Measurements from ENCODE around the gene ST6GAL2. TPM values are rescaled to one million over a fixed set of nuclear protein-coding genes. Genes with fewer than 3 reads are reported as not detected.

The ST6GAL2 gene
- polyA plus RNA-seq, 3 donors, result not detected

DNA sequence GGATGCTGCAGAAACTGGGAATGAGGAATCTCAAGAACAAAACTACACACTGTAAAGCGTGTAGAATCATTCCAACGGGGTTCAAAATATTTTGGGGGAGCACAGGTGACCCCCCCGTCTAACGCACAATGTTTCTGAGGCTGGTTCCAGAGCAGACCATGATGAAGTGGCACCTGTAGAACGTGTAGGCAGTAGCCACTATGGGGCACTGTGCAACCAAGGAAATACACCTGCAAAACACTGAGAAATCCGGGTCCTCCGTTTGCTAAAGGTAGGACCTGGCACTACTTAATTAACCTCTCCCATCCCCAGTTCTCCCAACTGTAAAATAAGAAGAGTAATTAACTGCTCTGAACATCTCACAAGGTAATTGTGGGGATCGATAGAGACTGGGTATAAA lies 22.6 kb downstream of the ST6GAL2 start:
- Histone ChIP-seq H3K4me2 (replicated peaks; ENCODE audit: extremely low read depth, low read length, poor library complexity, severe bottlenecking) (no peak overlapping the region), H3K27me3 (ENCODE audit: control insufficient read depth in 2 of 2, insufficient read depth in 2 of 2, low read length in 2 of 2) (no peaks in the 10 kb centered on the region), H3K36me3 (replicated peaks in 1 of 2; ENCODE audit: control insufficient read depth in 1 of 2, insufficient read depth in 2 of 2, low read length in 2 of 2) (no peaks in the 10 kb centered on the region), H3K79me2 (ENCODE audit: insufficient read depth, low read length) (no peaks in the 10 kb centered on the region), H3K9ac (ENCODE audit: insufficient read depth, low read length, poor library complexity, severe bottlenecking) (no peak overlapping the region), H3K4me1 (ENCODE audit: control insufficient read depth in 1 of 2, insufficient read depth in 2 of 2, low read length in 2 of 2) (no peaks in the 10 kb centered on the region), H4K20me1 (ENCODE audit: insufficient read depth, low read length) (no peaks in the 10 kb centered on the region), H3K4me3 (replicated peaks in 1 of 3; ENCODE audit: low read depth in 2 of 3, low read length in 3 of 3) (no peak overlapping the region), H2AFZ (ENCODE audit: insufficient read depth, low read depth, low read length, poor library complexity, severe bottlenecking) (no peak overlapping the region), H3K9me3 (replicated peaks in 1 of 2; ENCODE audit: control insufficient read depth in 1 of 2, insufficient read depth in 1 of 2, low read length in 2 of 2) (peaks cover 4 to 6% of the 10 kb centered on the region in 2 donors), H3K27ac (ENCODE audit: low read depth in 1 of 2, low read length in 2 of 2) (no peak overlapping the region)
- H3K4me1 Mint-ChIP-seq, result no peaks in the 10 kb centered on the region
- no peaks in the 10 kb centered on the region for H3K36me3 Mint-ChIP-seq
- peaks cover 3 to 8% (median 6%) of the 10 kb centered on the region in 7 donors for H3K9me3 Mint-ChIP-seq
- 51% methylated on average over 5 of the region's 8 CpGs for WGBS (ENCODE audit: insufficient coverage)
- H3K27ac Mint-ChIP-seq, result no peak overlapping the region
- intact Hi-C loops (cut with micrococcal nuclease), result no loop called here
- no peak for DNase-seq
- peaks cover 0 to 2% (median 0%) of the 10 kb centered on the region in 3 donors for H3K27me3 Mint-ChIP-seq (ENCODE audit: low read depth in 3 of 3)
- TF ChIP-seq, protein P1, sequence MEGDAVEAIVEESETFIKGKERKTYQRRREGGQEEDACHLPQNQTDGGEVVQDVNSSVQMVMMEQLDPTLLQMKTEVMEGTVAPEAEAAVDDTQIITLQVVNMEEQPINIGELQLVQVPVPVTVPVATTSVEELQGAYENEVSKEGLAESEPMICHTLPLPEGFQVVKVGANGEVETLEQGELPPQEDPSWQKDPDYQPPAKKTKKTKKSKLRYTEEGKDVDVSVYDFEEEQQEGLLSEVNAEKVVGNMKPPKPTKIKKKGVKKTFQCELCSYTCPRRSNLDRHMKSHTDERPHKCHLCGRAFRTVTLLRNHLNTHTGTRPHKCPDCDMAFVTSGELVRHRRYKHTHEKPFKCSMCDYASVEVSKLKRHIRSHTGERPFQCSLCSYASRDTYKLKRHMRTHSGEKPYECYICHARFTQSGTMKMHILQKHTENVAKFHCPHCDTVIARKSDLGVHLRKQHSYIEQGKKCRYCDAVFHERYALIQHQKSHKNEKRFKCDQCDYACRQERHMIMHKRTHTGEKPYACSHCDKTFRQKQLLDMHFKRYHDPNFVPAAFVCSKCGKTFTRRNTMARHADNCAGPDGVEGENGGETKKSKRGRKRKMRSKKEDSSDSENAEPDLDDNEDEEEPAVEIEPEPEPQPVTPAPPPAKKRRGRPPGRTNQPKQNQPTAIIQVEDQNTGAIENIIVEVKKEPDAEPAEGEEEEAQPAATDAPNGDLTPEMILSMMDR (IDR thresholded peaks at IDR 0.05), result no peak
- H3K4me3 Mint-ChIP-seq, result no peak overlapping the region

DNA sequence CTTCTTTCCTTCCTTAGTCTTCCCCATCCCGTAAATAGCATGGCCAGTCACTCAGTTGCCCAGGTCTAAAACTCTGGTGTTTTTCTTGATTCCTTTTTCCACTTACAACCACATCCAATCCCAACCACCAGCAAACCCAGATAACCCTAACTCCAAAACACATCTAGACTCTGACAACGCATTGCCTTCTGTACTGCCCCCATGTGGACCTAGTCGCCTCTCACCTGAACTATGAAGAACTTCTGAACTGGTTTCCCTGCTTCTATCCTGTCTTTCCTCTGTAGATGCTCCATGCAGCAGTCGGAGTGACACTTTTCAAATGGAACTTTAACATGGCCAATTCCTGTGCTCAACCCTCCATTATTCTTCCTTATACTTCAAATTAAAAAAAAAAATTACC lies 26.5 kb downstream of the ST6GAL2 start:
- peaks cover 4 to 8% of the 10 kb centered on the region in 2 donors for H3K9me3 ChIP-seq (replicated peaks in 1 of 2; ENCODE audit: control insufficient read depth in 1 of 2, insufficient read depth in 1 of 2, low read length in 2 of 2)
- no peaks in the 10 kb centered on the region for H3K4me1 ChIP-seq (ENCODE audit: control insufficient read depth in 1 of 2, insufficient read depth in 2 of 2, low read length in 2 of 2)
- peaks cover 4 to 10% (median 9%) of the 10 kb centered on the region in 7 donors for H3K9me3 Mint-ChIP-seq
- no peak overlapping the region for H3K4me3 Mint-ChIP-seq
- H3K4me1 Mint-ChIP-seq, result no peaks in the 10 kb centered on the region
- no peak overlapping the region for H3K27ac Mint-ChIP-seq
- no peaks in the 10 kb centered on the region for H3K27me3 ChIP-seq (ENCODE audit: control insufficient read depth in 2 of 2, insufficient read depth in 2 of 2, low read length in 2 of 2)
- H3K36me3 Mint-ChIP-seq, result no peaks in the 10 kb centered on the region
- no peaks in the 10 kb centered on the region for H4K20me1 ChIP-seq (ENCODE audit: insufficient read depth, low read length)
- H3K27me3 Mint-ChIP-seq (ENCODE audit: low read depth in 3 of 3), result peaks cover 0 to 2% (median 2%) of the 10 kb centered on the region in 3 donors
- no peaks in the 10 kb centered on the region for H3K36me3 ChIP-seq (replicated peaks in 1 of 2; ENCODE audit: control insufficient read depth in 1 of 2, insufficient read depth in 2 of 2, low read length in 2 of 2)
- no peak overlapping the region for H3K4me3 ChIP-seq (replicated peaks in 1 of 3; ENCODE audit: low read depth in 2 of 3, low read length in 3 of 3)
- H3K79me2 ChIP-seq (ENCODE audit: insufficient read depth, low read length), result no peaks in the 10 kb centered on the region
- H3K27ac ChIP-seq (ENCODE audit: low read depth in 1 of 2, low read length in 2 of 2), result no peak overlapping the region
- intact Hi-C loops (cut with micrococcal nuclease), result no loop called here
- 90% methylated on average over 4 of the region's 4 CpGs for WGBS (ENCODE audit: insufficient coverage)
- no peak for DNase-seq
- H3K4me2 ChIP-seq (replicated peaks; ENCODE audit: extremely low read depth, low read length, poor library complexity, severe bottlenecking), result no peak overlapping the region
- TF ChIP-seq, protein P1 (IDR thresholded peaks at IDR 0.05), result no peak
- no peak overlapping the region for H2AFZ ChIP-seq (ENCODE audit: insufficient read depth, low read depth, low read length, poor library complexity, severe bottlenecking)
- H3K9ac ChIP-seq (ENCODE audit: insufficient read depth, low read length, poor library complexity, severe bottlenecking), result no peak overlapping the region

Measured in CD14-positive monocyte (primary cell).